B cell (primary cell): ENCODE measurements around the gene ZNF557. TPM values are rescaled to one million over a fixed set of nuclear protein-coding genes. Genes with fewer than 3 reads are reported as not detected.

Experiments
- ATAC-seq: fragments of 200-7000 bp; cut with Tn5 transposase; one replicate; pipeline ENCODE4 v1.10.0; 2021; ENCODE audit warnings: low read depth, mild to moderate bottlenecking, moderate number of reproducible peaks, moderate library complexity
- CTCF ChIA-PET: fragments of 350-600 bp; sonication (Branson Sonifier 250); formaldehyde crosslinking; loops from one replicate; lab custom pipeline; 2021; ENCODE audit warnings: antibody characterized with exemption, inconsistent platforms; lab: Charles Lee
- POLR2A ChIA-PET: fragments of 350-600 bp; sonication (Branson Sonifier 250); formaldehyde crosslinking; loops from one replicate; lab custom pipeline; 2021; ENCODE audit warnings: antibody characterized with exemption; lab: Charles Lee
- DNase-seq: peaks from one replicate; pipeline ENCODE4 v3.0.0; 2013
- H2AFZ ChIP-seq: 2 replicates; pipeline ENCODE4 v1.6.1; 2012; ENCODE audit warnings: mild to moderate bottlenecking, low read depth, low read length; ENCODE audit not compliant: insufficient read depth, poor library complexity, severe bottlenecking
- H3K27ac ChIP-seq, 2 donors: 1 replicate in 1 of 2; 2 replicates in 1 of 2; pipeline ENCODE4 v1.5.1; 2012 to 2013; ENCODE audit warnings: low read length in 2 of 2, mild to moderate bottlenecking in 2 of 2, moderate library complexity in 1 of 2
- H3K27me3 ChIP-seq, 4 experiments: fragments of 200-600 bp in 1 of 4; sonication (generic) in 1 of 4; replicated peaks in 1 of 4; 1 replicate in 2 of 4; 2 replicates in 2 of 4; pipeline versions ENCODE4 v1.6.1 to v1.7.0; 2013 to 2016; ENCODE audit warnings: low read length in 3 of 4, mild to moderate bottlenecking in 2 of 4, mixed read lengths in 1 of 4, moderate library complexity in 1 of 4; ENCODE audit not compliant: insufficient read depth in 4 of 4, control insufficient read depth in 3 of 4; ENCODE audit errors: control extremely low read depth in 1 of 4
- H3K36me3 ChIP-seq, 2 experiments: replicated peaks in 1 of 2; 1 replicate in 1 of 2; 2 replicates in 1 of 2; pipeline versions ENCODE4 v1.6.1 to v1.7.1; 2013; ENCODE audit warnings: low read length in 1 of 2; ENCODE audit not compliant: insufficient read depth in 2 of 2, control insufficient read depth in 1 of 2; ENCODE audit errors: control extremely low read depth in 1 of 2, extremely low read depth in 1 of 2
- H3K4me1 ChIP-seq, 2 donors: fragments of 200-600 bp in 1 of 2; sonication (generic) in 1 of 2; 1 replicate in 1 of 2; 2 replicates in 1 of 2; pipeline versions ENCODE4 v1.5.1 to v1.6.1; 2013 to 2017; ENCODE audit warnings: low read length in 2 of 2; ENCODE audit not compliant: control insufficient read depth in 2 of 2, insufficient read depth in 2 of 2
- H3K4me2 ChIP-seq: replicated peaks from 2 replicates; pipeline ENCODE3; 2012; ENCODE audit warnings: mild to moderate bottlenecking, low read depth, low read length; ENCODE audit not compliant: poor library complexity, severe bottlenecking
- H3K4me3 ChIP-seq, 5 experiments: fragments of 200-600 bp in 1 of 5; sonication (generic) in 1 of 5; 1 replicate in 3 of 5; 2 replicates in 2 of 5; pipeline versions ENCODE4 v1.5.1 to v1.7.0; 2011 to 2016; ENCODE audit warnings: low read length in 4 of 5, mild to moderate bottlenecking in 4 of 5, low read depth in 2 of 5, control low read depth in 1 of 5, moderate library complexity in 1 of 5; ENCODE audit not compliant: insufficient read depth in 1 of 5; ENCODE audit errors: control extremely low read depth in 1 of 5, extremely low read depth in 1 of 5
- H3K79me2 ChIP-seq: fragments of 200-600 bp; sonication (generic); one replicate; pipeline ENCODE4 v1.6.0; 2016; ENCODE audit warnings: low read length; ENCODE audit not compliant: control insufficient read depth, insufficient read depth
- H3K9ac ChIP-seq: fragments of 200-600 bp; sonication (generic); 2 replicates; pipeline ENCODE4 v1.6.1; 2017; ENCODE audit warnings: mild to moderate bottlenecking, low read length, moderate library complexity
- H3K9me3 ChIP-seq, 3 donors: one replicate each; pipeline versions ENCODE4 v1.6.1 to v1.7.1; 2013; ENCODE audit warnings: low read length in 2 of 3; ENCODE audit not compliant: control insufficient read depth in 2 of 3, insufficient read depth in 1 of 3; ENCODE audit errors: control extremely low read depth in 1 of 3
- H4K20me1 ChIP-seq: 2 replicates; pipeline ENCODE4 v1.6.0; 2012; ENCODE audit warnings: mild to moderate bottlenecking, low read length; ENCODE audit not compliant: insufficient read depth, control insufficient read depth, poor library complexity, severe bottlenecking
- H3K27ac Mint-ChIP-seq: one replicate; pipeline ENCODE4 v1.8.0; 2021; ENCODE audit warnings: mixed read lengths
- H3K27me3 Mint-ChIP-seq: one replicate; pipeline ENCODE4 v1.8.0; 2021; ENCODE audit warnings: mixed read lengths
- H3K4me1 Mint-ChIP-seq: one replicate; pipeline ENCODE4 v1.8.0; 2021; ENCODE audit warnings: mixed read lengths
- H3K4me3 Mint-ChIP-seq: one replicate; pipeline ENCODE4 v1.8.0; 2021; ENCODE audit warnings: mixed read lengths
- H3K9me3 Mint-ChIP-seq: one replicate; pipeline ENCODE4 v1.8.0; 2022; ENCODE audit warnings: mixed read lengths; ENCODE audit not compliant: insufficient read depth
- CTCF ChIP-seq: fragments of 200-600 bp; IDR thresholded peaks from one replicate; pipeline ENCODE4 v1.8.0; 2022; ENCODE audit warnings: antibody characterized with exemption, mild to moderate bottlenecking
- EZH2 ChIP-seq: IDR thresholded peaks from 2 replicates; pipeline ENCODE4 v1.6.1; 2012; ENCODE audit warnings: borderline replicate concordance, low read depth, mild to moderate bottlenecking, moderate library complexity, low read length; ENCODE audit not compliant: insufficient read depth, poor library complexity, severe bottlenecking
- WGBS: methylation state at CpG from one replicate; pipeline ENCODE4 v1.1.5; 2013; ENCODE audit warnings: missing lambda C conversion rate; ENCODE audit not compliant: insufficient coverage; 5-methylcytosine and 5-hydroxymethylcytosine counted together
- intact Hi-C: fragments of 100-400 bp; cut with micrococcal nuclease; formaldehyde crosslinking; loops from one replicate; pipeline ENCODE4 v1.10.0; 2022
- polyA plus RNA-seq: library from polyadenylated mRNA; depleted of rRNA; stranded (reverse); fragments of >200 nt; gene quantifications from 2 replicates; pipeline ENCODE4 v1.2.3, GENCODE V29; 2012
- total RNA-seq, 2 donors: library from RNA; stranded (reverse); fragments of 120-200 nt in 1 of 2; gene quantifications; 1 replicate in 1 of 2; 2 replicates in 1 of 2; pipeline versions ENCODE4 v1.2.3 to v1.2.4, GENCODE V29; 2013 to 2022

ZNF557 gene
- total and polyA plus RNA-seq, 2 donors (not counting 1 experiment from before 2014, with no cell fraction given) = 1.5 to 26.8 TPM

- H3K36me3 ChIP-seq = peaks cover 20 to 75% of the 10 kb centered on the region in 2 experiments
- POLR2A ChIA-PET = no interaction called here
These were observed 5.3 kb downstream of the ZNF557 start for GRCh38 chr19:7074705-7075282.

More at GRCh38 chr19:7074705-7075282, 5.3 kb downstream of the ZNF557 start:
- H4K20me1 ChIP-seq = peaks cover 18% of the 10 kb centered on the region
- CTCF ChIA-PET = interaction anchor here (1.4 kb wide), 1 partner anchor 27 kb away, joined by 3 read pairs; no protein-coding TSS in a partner anchor
- H2AFZ ChIP-seq = no peak overlapping the region
- DNase-seq (no peak), ATAC-seq (no peak)
- TF ChIP-seq CTCF (no peak), EZH2 (no peak)
- peaks cover 4 to 47% (median 23%) of the 10 kb centered on the region in 3 donors for H3K9me3 ChIP-seq
- H3K4me1 ChIP-seq = peaks cover 8 to 11% of the 10 kb centered on the region in 2 donors
- H3K27ac Mint-ChIP-seq = no peak overlapping the region
- H3K27ac ChIP-seq = no peak overlapping the region
- H3K4me3 Mint-ChIP-seq = no peak overlapping the region
- peaks cover 11% of the 10 kb centered on the region for H3K4me1 Mint-ChIP-seq
- intact Hi-C loops = no loop called here
- WGBS = 98% methylated on average over 26 of the region's 29 CpGs
- H3K9ac ChIP-seq = no peak overlapping the region
- no peak overlapping the region for H3K4me2 ChIP-seq
- H3K9me3 Mint-ChIP-seq = peaks cover 3% of the 10 kb centered on the region
- no peaks in the 10 kb centered on the region for H3K27me3 Mint-ChIP-seq
- no peak overlapping the region for H3K4me3 ChIP-seq
- no peaks in the 10 kb centered on the region for H3K27me3 ChIP-seq
- peaks cover 34% of the 10 kb centered on the region for H3K79me2 ChIP-seq
